GM13976 (cell line): ENCODE measurements around the gene MPI.

Source experiments
- DNase-seq: peaks from one replicate; pipeline ENCODE4 v3.0.0; 2012; ENCODE audit warnings: low spot score
- CTCF ChIP-seq: IDR thresholded peaks from 2 replicates; pipeline ENCODE4 v1.5.1; 2012; ENCODE audit warnings: borderline replicate concordance, mild to moderate bottlenecking; ENCODE audit not compliant: insufficient read depth; ENCODE audit errors: extremely low read depth, missing control alignments, control extremely low read depth
- in situ Hi-C: fragments of 300-500 bp; cut with MboI; formaldehyde crosslinking; loops from one replicate; pipeline ENCODE4 v1.12.0; 2022; ENCODE audit warnings: low sequenced_read_pairs, mixed read lengths, inconsistent platforms; ENCODE audit not compliant: unreplicated experiment

Gene MPI

GRCh38 chr15:74858369-74858740 lies 31.5 kb upstream of the MPI start:
- no peak for DNase-seq
- TF ChIP-seq CTCF = no peak
- in situ Hi-C loops = no loop called here

GRCh38 chr15:74863239-74864056 lies 26.4 kb upstream of the MPI start:
- in situ Hi-C loops = no loop called here
- TF ChIP-seq CTCF = no peak
- DNase-seq = no peak

- in situ Hi-C loops = no loop called here
- no peak for TF ChIP-seq CTCF
- DNase-seq = no peak
Observed at GRCh38 chr15:74864296-74864695, 25.5 kb upstream of the MPI start.

GRCh38 chr15:74865316-74865715 lies 24.5 kb upstream of the MPI start:
- no peak for DNase-seq
- in situ Hi-C loops = no loop called here
- TF ChIP-seq CTCF = no peak

- in situ Hi-C loops = no loop called here
- no peak for DNase-seq
- TF ChIP-seq CTCF = no peak
Observed at GRCh38 chr15:74866090-74866489, 23.8 kb upstream of the MPI start.

GRCh38 chr15:74867466-74868038 lies 22.3 kb upstream of the MPI start:
- DNase-seq = no peak
- in situ Hi-C loops = no loop called here
- no peak for TF ChIP-seq CTCF
